NCI-H2171 treated with DMSO at 0.1 percent for 48 hours (cell line): ENCODE results near the gene ZFP36L1.

ENCODE experiments used
- DNase-seq: peaks from one replicate; lab custom pipeline; 2025; lab: John Stamatoyannopoulos, UW

Gene ZFP36L1

GRCh38 chr14:68816183-68816942 is 23.5 kb upstream of the ZFP36L1 start:
- DNase-seq, result peak; percentile 89

- DNase-seq, result no peak
These were observed 22.7 kb upstream of the ZFP36L1 start for GRCh38 chr14:68815298-68816182.

GRCh38 chr14:68814539-68815297 is 21.9 kb upstream of the ZFP36L1 start:
- no peak for DNase-seq

- no peak for DNase-seq
These were observed 21.3 kb upstream of the ZFP36L1 start for GRCh38 chr14:68814238-68814538.

- no peak for DNase-seq
These were observed 20.5 kb upstream of the ZFP36L1 start for GRCh38 chr14:68813318-68813838.

GRCh38 chr14:68811171-68811570 is 18.3 kb upstream of the ZFP36L1 start:
- DNase-seq, result peak; percentile 43

- DNase-seq, result no peak
These were observed 17.6 kb upstream of the ZFP36L1 start for GRCh38 chr14:68810173-68811153.

GRCh38 chr14:68809524-68809923 is 16.7 kb upstream of the ZFP36L1 start:
- DNase-seq, result no peak

GRCh38 chr14:68808696-68809480 is 16.0 kb upstream of the ZFP36L1 start:
- no peak for DNase-seq

- DNase-seq, result no peak
These were observed 15.1 kb upstream of the ZFP36L1 start for GRCh38 chr14:68807987-68808386.

GRCh38 chr14:68807148-68807600 is 14.3 kb upstream of the ZFP36L1 start:
- peak; percentile 60 for DNase-seq

- no peak for DNase-seq
These were observed 13.8 kb upstream of the ZFP36L1 start for GRCh38 chr14:68806526-68807147.

- DNase-seq, result no peak
These were observed 12.5 kb upstream of the ZFP36L1 start for GRCh38 chr14:68805414-68805813.

GRCh38 chr14:68801631-68802030 is 8.8 kb upstream of the ZFP36L1 start:
- no peak for DNase-seq

GRCh38 chr14:68800953-68801352 is 8.1 kb upstream of the ZFP36L1 start:
- no peak for DNase-seq

- no peak for DNase-seq
These were observed 7.5 kb upstream of the ZFP36L1 start for GRCh38 chr14:68800390-68800789.

- DNase-seq, result no peak
These were observed 5.8 kb upstream of the ZFP36L1 start for GRCh38 chr14:68798621-68799020.

- DNase-seq, result no peak
These were observed 4.3 kb upstream of the ZFP36L1 start for GRCh38 chr14:68797121-68797670.

- DNase-seq, result no peak
These were observed 3.7 kb upstream of the ZFP36L1 start for GRCh38 chr14:68796418-68797101.
